ENCODE measurements around the gene ARHGAP45. TPM values are rescaled to one million over a fixed set of nuclear protein-coding genes. Genes with fewer than 3 reads are reported as not detected.

ARHGAP45 gene
- total and polyA plus RNA-seq, 2 experiments from 2014 or later, result 24.7 to 71.8 TPM

DNA sequence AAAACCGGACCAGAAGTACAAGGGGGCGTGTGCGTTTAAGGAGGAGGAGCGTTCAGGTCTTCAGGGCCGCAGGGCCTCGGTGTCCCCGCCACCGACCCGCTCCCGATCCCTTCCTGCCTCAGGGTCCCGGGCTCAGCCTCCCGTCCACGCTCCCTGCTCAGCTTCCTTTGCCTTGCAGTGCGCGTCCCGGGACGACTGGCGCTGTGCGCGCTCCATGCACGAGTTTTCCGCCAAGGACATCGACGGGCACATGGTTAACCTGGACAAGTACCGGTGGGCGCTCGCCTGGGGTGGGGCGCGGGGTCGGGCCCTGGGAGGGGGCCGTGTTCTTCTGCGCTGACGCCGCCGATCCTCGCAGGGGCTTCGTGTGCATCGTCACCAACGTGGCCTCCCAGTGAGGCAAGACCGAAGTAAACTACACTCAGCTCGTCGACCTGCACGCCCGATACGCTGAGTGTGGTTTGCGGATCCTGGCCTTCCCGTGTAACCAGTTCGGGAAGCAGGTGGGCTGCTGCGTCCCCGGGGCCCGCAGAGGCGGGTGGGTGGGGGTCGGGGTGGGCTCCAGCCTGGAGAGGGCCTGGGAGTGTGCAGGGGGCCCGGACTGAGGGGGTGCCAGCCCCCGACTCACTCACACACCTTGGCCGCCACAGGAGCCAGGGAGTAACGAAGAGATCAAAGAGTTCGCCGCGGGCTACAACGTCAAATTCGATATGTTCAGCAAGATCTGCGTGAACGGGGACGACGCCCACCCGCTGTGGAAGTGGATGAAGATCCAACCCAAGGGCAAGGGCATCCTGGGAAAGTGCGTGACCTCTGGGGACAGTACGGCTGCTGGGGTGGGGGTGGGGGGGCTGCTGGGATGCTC lies 38.3 kb downstream of the ARHGAP45 start (continued):
- TF ChIP-seq ZNF331 (CRISPR knock-in tag; IDR thresholded peaks at IDR 0.05; ENCODE audit: low read depth), result no peak
- TF ChIP-seq, protein P1, sequence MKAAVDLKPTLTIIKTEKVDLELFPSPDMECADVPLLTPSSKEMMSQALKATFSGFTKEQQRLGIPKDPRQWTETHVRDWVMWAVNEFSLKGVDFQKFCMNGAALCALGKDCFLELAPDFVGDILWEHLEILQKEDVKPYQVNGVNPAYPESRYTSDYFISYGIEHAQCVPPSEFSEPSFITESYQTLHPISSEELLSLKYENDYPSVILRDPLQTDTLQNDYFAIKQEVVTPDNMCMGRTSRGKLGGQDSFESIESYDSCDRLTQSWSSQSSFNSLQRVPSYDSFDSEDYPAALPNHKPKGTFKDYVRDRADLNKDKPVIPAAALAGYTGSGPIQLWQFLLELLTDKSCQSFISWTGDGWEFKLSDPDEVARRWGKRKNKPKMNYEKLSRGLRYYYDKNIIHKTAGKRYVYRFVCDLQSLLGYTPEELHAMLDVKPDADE (IDR thresholded peaks at IDR 0.05), result no peak
- no peak for TF ChIP-seq STAT1 (IDR thresholded peaks at IDR 0.05; ENCODE audit: unreplicated experiment)
- TF ChIP-seq NANOG (IDR thresholded peaks at IDR 0.05; ENCODE audit: borderline replicate concordance), result no peak
- TF ChIP-seq EZH2phosphoT487 (IDR thresholded peaks at IDR 0.05; ENCODE audit: unreplicated experiment), result no peak
- TF ChIP-seq POLR2AphosphoS5 (IDR thresholded peaks at IDR 0.05; ENCODE audit: low read depth), result no peak
- TF ChIP-seq JUNB (IDR thresholded peaks at IDR 0.05; ENCODE audit: unreplicated experiment), result no peak
- TF ChIP-seq ZNF114 (CRISPR knock-in tag; IDR thresholded peaks at IDR 0.05), result no peak

DNA sequence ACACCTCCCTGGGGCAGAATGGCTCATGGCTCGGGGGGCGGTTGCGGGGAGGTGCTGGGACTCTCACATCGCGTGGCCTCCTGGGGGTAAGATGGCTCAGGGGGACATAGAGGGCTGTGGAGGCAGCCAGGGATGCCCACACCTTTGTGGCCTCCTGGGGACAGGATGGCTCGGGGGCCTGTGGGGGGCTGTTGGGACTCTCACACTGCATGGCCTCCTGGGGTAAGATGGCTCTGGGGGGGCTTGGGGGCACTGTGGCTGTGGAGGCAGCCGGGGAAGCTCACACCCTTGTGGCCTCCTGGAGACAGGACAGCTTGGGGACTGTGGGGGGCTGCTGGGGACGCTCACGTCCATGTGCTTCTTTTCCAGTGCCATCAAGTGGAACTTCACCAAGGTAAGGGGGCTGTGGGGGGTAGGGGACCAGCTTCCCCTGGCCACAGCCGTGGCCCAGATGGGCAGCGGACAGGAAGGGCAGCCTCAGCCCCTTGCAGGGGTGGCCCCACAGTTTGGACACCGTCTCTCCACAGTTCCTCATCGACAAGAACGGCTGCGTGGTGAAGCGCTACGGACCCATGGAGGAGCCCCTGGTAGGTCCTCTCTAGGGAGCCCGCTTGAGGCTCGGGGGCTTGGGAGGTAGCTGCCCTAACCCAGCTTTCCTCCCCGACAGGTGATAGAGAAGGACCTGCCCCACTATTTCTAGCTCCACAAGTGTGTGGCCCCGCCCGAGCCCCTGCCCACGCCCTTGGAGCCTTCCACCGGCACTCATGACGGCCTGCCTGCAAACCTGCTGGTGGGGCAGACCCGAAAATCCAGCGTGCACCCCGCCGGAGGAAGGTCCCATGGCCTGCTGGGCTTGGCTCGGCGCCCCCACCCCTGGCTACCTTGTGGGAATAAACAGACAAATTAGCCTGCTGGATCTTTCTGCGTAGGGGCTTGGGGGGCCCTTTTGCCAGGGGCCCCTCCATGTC lies 39.2 kb downstream of the ARHGAP45 start:
- peaks cover 12% of the 10 kb centered on the region for H3K36me3 Mint-ChIP-seq (ENCODE audit: low read depth)
- H3K27ac ChIP-seq (ENCODE audit: low read depth), result no peak overlapping the region
- peaks cover 11% of the 10 kb centered on the region for H3K4me1 ChIP-seq (ENCODE audit: insufficient read depth)
- no peak overlapping the region for H2AFZ ChIP-seq
- H3K9me2 ChIP-seq (ENCODE audit: insufficient read depth), result no peaks in the 10 kb centered on the region
- H3K27ac Mint-ChIP-seq, result no peak overlapping the region
- peaks cover 23% of the 10 kb centered on the region for H3K27me3 Mint-ChIP-seq (ENCODE audit: insufficient read depth, low read depth, poor library complexity)
- H3K27me3 ChIP-seq (ENCODE audit: insufficient read depth), result no peaks in the 10 kb centered on the region
- H3K4me3 ChIP-seq, result no peak overlapping the region
- no peak overlapping the region; the same call in 1 of the 2 replicates for H3K4me2 ChIP-seq
- no peaks in the 10 kb centered on the region for H3K79me2 ChIP-seq (replicated peaks; ENCODE audit: insufficient read depth)
- ATAC-seq (no peak), DNase-seq (ENCODE audit: low spot score) (no peak)
- 0 out of 2 replicates have a peak, but pooled peaks cover 3% of the 10 kb centered on the region for H3K36me3 ChIP-seq (ENCODE audit: insufficient read depth)
- TF ChIP-seq ZNF114 (CRISPR knock-in tag; IDR thresholded peaks at IDR 0.05) (no peak), STAT1 (IDR thresholded peaks at IDR 0.05; ENCODE audit: unreplicated experiment) (no peak), POLR2AphosphoS5 (IDR thresholded peaks at IDR 0.05; ENCODE audit: low read depth) (no peak), NANOG (IDR thresholded peaks at IDR 0.05; ENCODE audit: borderline replicate concordance) (no peak), EZH2 (IDR thresholded peaks at IDR 0.05; ENCODE audit: low read depth, unreplicated experiment) (no peak), EZH2phosphoT487 (IDR thresholded peaks at IDR 0.05; ENCODE audit: unreplicated experiment) (no peak)
- TF ChIP-seq, protein P1 (IDR thresholded peaks at IDR 0.05), result no peak
- TF ChIP-seq, protein P2, sequence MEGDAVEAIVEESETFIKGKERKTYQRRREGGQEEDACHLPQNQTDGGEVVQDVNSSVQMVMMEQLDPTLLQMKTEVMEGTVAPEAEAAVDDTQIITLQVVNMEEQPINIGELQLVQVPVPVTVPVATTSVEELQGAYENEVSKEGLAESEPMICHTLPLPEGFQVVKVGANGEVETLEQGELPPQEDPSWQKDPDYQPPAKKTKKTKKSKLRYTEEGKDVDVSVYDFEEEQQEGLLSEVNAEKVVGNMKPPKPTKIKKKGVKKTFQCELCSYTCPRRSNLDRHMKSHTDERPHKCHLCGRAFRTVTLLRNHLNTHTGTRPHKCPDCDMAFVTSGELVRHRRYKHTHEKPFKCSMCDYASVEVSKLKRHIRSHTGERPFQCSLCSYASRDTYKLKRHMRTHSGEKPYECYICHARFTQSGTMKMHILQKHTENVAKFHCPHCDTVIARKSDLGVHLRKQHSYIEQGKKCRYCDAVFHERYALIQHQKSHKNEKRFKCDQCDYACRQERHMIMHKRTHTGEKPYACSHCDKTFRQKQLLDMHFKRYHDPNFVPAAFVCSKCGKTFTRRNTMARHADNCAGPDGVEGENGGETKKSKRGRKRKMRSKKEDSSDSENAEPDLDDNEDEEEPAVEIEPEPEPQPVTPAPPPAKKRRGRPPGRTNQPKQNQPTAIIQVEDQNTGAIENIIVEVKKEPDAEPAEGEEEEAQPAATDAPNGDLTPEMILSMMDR (conservative IDR thresholded peaks at IDR 0.05; ENCODE audit: low read depth in 2 of 2), result no peak
- H4K20me1 ChIP-seq (replicated peaks; ENCODE audit: insufficient read depth), result no peaks in the 10 kb centered on the region; the same call in 1 of the 2 replicates
- H3K9me3 Mint-ChIP-seq, result no peaks in the 10 kb centered on the region
- H3K4me3 Mint-ChIP-seq, result peak overlapping the region; percentile 74; the same call in 2 of the 3 replicates
- peaks cover 18% of the 10 kb centered on the region; the same call in 2 of the 3 replicates for H3K4me1 Mint-ChIP-seq
- peaks cover 25% of the 10 kb centered on the region for H3F3A ChIP-seq (replicated peaks; ENCODE audit: low read depth)
